ENCODE measurements around the gene CLRN3.

GRCh38 chr10:127866276-127867013, 26.3 kb downstream of the CLRN3 start:
- TF ChIP-seq JUN (IDR thresholded peaks at IDR 0.05) (no peak), POLR2A (IDR thresholded peaks at IDR 0.05; ENCODE audit: low read length) (no peak), NFE2L2 (conservative IDR thresholded peaks at IDR 0.05; ENCODE audit: low read length) (no peak)

Data from A549 (cell line).